ENCODE measurements around the gene XKR3. TPM values are rescaled to one million over a fixed set of nuclear protein-coding genes. Genes with fewer than 3 reads are reported as not detected.
"Not testable (repeated sequence)": the region's sequence is repeated elsewhere in the genome, so short reads cannot be mapped to it uniquely, and the experiment has no call there.

The XKR3 gene
- total RNA-seq, result not detected

GRCh38 chr22:16824716-16825687 lies at the start of gene XKR3:
TSS of gene XKR3 (minus strand) at chr22:16825411. CDS start at chr22:16808073, 17,338 bp downstream.
- intact Hi-C loops (cut with DNase I; ENCODE audit: low total_unique reads), result no loop called here
- 47 to 51% methylated on average over 9 of the region's 9 CpGs for WGBS, 2 donors
- no peak for DNase-seq (ENCODE audit: low spot score in 2 of 2)
- H3K4me3 ChIP-seq (ENCODE audit: low read depth, poor library complexity, severe bottlenecking), result no peak within 1 kb of the TSS
- TF ChIP-seq POLR2A (IDR thresholded peaks at IDR 0.05) (no peak), CTCF (IDR thresholded peaks at IDR 0.05) (no peak)

GRCh38 chr22:16869640-16870039 lies 44.4 kb upstream of the XKR3 start:
- WGBS, 2 donors, result 64 to 67% methylated on average over 6 of the region's 6 CpGs
- H3K4me3 ChIP-seq (ENCODE audit: low read depth, poor library complexity, severe bottlenecking); DNase-seq (ENCODE audit: low spot score in 2 of 2); intact Hi-C loops (cut with DNase I; ENCODE audit: low total_unique reads): not testable (repeated sequence)

- intact Hi-C loops (cut with DNase I; ENCODE audit: low total_unique reads), result no loop called here
- TF ChIP-seq POLR2A (IDR thresholded peaks at IDR 0.05), result no peak
- no peak overlapping the region for H3K4me3 ChIP-seq (ENCODE audit: low read depth, poor library complexity, severe bottlenecking)
- no peak for DNase-seq (ENCODE audit: low spot score in 2 of 2)
- 85 to 89% methylated on average over 3 of the region's 3 CpGs for WGBS, 2 donors
Observed at GRCh38 chr22:16866167-16866566, 41.0 kb upstream of the XKR3 start.

- 70 to 75% methylated on average over 9 of the region's 9 CpGs for WGBS, 2 donors
- H3K4me3 ChIP-seq (ENCODE audit: low read depth, poor library complexity, severe bottlenecking); DNase-seq (ENCODE audit: low spot score in 2 of 2); intact Hi-C loops (cut with DNase I; ENCODE audit: low total_unique reads): not testable (repeated sequence)
Observed at GRCh38 chr22:16856851-16857250, 31.6 kb upstream of the XKR3 start.

GRCh38 chr22:16854631-16855030 lies 29.4 kb upstream of the XKR3 start:
- TF ChIP-seq CTCF (IDR thresholded peaks at IDR 0.05) (no peak), POLR2A (IDR thresholded peaks at IDR 0.05) (no peak)
- DNase-seq (ENCODE audit: low spot score in 2 of 2), result no peak
- intact Hi-C loops (cut with DNase I; ENCODE audit: low total_unique reads), result no loop called here
- H3K4me3 ChIP-seq (ENCODE audit: low read depth, poor library complexity, severe bottlenecking), result no peak overlapping the region

- DNase-seq (ENCODE audit: low spot score in 2 of 2); intact Hi-C loops (cut with DNase I; ENCODE audit: low total_unique reads); H3K4me3 ChIP-seq (ENCODE audit: low read depth, poor library complexity, severe bottlenecking): not testable (repeated sequence)
- 62 to 65% methylated on average over 1 of the region's 1 CpG for WGBS, 2 donors
Observed at GRCh38 chr22:16851268-16851996, 26.2 kb upstream of the XKR3 start.

- TF ChIP-seq POLR2A (IDR thresholded peaks at IDR 0.05) (no peak), CTCF (IDR thresholded peaks at IDR 0.05) (no peak)
- 81 to 97% methylated on average over 1 of the region's 1 CpG for WGBS, 2 donors
- DNase-seq (ENCODE audit: low spot score in 2 of 2), result no peak
- intact Hi-C loops (cut with DNase I; ENCODE audit: low total_unique reads), result no loop called here
- H3K4me3 ChIP-seq (ENCODE audit: low read depth, poor library complexity, severe bottlenecking), result no peak overlapping the region
Observed at GRCh38 chr22:16847271-16847670, 22.1 kb upstream of the XKR3 start.

All from lower leg skin (tissue), 4 donors.